ENCODE results near the gene CLEC18C. TPM values are rescaled to one million over a fixed set of nuclear protein-coding genes. Genes with fewer than 3 reads are reported as not detected.
"Not testable (repeated sequence)": the region's sequence is repeated elsewhere in the genome, so short reads cannot be mapped to it uniquely, and the experiment has no call there.

CLEC18C gene
- total and polyA plus RNA-seq, 10 donors, result 0.09 to 1.2 (median 0.49) TPM; not detected in 2

DNA sequence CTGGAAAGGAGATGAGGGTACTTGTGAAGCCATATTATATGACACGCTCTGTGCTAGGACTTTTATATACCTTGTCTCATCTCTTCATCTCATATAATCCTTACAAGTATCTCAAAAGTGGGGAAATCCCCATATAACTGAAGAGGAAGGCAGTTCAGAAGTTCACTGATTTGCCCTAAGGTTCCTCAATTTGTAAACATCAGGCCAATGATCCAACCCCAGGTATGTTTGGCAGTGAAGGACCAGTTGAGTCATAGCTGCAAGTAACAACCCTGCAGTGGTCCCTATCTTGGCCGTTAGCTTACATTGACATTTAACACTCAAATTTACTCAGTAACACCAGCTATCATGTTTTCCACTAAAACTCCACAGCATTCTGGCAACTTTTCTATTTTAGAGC, 45.0 kb downstream of the CLEC18C start:
- H3K9me3 ChIP-seq; DNase-seq; H3K4me1 ChIP-seq; H3K4me3 ChIP-seq; H3K27me3 ChIP-seq (replicated peaks in 1 of 7); H3K27ac ChIP-seq; intact Hi-C loops (cut with DNase I; ENCODE audit: low total_unique reads): not testable (repeated sequence)
- peaks cover 0 to 71% (median 12%) of the 10 kb centered on the region in 6 donors for H3K36me3 ChIP-seq
- 83 to 94% (median 89%) methylated on average over 2 of the region's 2 CpGs for WGBS, 5 donors

- WGBS, 5 donors, result 22 to 73% (median 53%) methylated on average over 1 to 2 of the region's 2 CpGs
- H3K4me3 ChIP-seq; H3K4me1 ChIP-seq; DNase-seq; intact Hi-C loops (cut with DNase I; ENCODE audit: low total_unique reads); H3K9me3 ChIP-seq; H3K27ac ChIP-seq; H3K27me3 ChIP-seq (replicated peaks in 1 of 7): not testable (repeated sequence)
- peaks cover 0 to 83% (median 22%) of the 10 kb centered on the region in 6 donors for H3K36me3 ChIP-seq
Measured at GRCh38 chr16:70222574-70222973, 49.0 kb downstream of the CLEC18C start.

GRCh38 chr16:70223216-70223615, 49.6 kb downstream of the CLEC18C start:
- H3K27me3 ChIP-seq (replicated peaks in 1 of 7); intact Hi-C loops (cut with DNase I; ENCODE audit: low total_unique reads); H3K9me3 ChIP-seq; DNase-seq; H3K4me1 ChIP-seq; H3K4me3 ChIP-seq; H3K27ac ChIP-seq: not testable (repeated sequence)
- H3K36me3 ChIP-seq, result peaks cover 0 to 86% (median 26%) of the 10 kb centered on the region in 6 donors
- WGBS, 5 donors, result 67 to 100% (median 83%) methylated on average over 1 of the region's 2 CpGs

- H3K4me1 ChIP-seq; DNase-seq; H3K27me3 ChIP-seq (replicated peaks in 1 of 7); H3K4me3 ChIP-seq; H3K27ac ChIP-seq; H3K9me3 ChIP-seq; intact Hi-C loops (cut with DNase I; ENCODE audit: low total_unique reads): not testable (repeated sequence)
- 68 to 88% (median 72%) methylated on average over 1 of the region's 3 CpGs for WGBS, 5 donors
- peaks cover 0 to 86% (median 27%) of the 10 kb centered on the region in 6 donors for H3K36me3 ChIP-seq
Measured at GRCh38 chr16:70223971-70224513, 50.5 kb downstream of the CLEC18C start.

DNA sequence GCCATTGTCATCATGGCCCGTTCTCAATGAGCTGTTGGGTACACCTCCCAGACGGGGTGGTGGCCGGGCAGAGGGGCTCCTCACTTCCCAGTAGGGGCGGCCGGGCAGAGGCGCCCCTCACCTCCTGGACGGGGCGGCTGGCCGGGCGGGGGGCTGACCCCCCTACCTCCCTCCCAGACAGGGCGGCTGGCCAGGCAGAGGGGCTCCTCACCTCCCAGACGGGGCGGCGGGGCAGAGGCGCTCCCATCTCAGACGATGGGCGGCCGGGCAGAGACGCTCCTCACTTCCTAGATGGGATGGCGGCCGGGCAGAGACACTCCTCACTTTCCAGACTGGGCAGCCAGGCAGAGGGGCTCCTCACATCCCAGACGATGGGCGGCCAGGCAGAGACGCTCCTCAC, 51.1 kb downstream of the CLEC18C start:
- H3K4me3 ChIP-seq; H3K27ac ChIP-seq; intact Hi-C loops (cut with DNase I; ENCODE audit: low total_unique reads); H3K4me1 ChIP-seq; DNase-seq; H3K9me3 ChIP-seq; H3K27me3 ChIP-seq (replicated peaks in 1 of 7): not testable (repeated sequence)
- 94 to 98% (median 96%) methylated on average over 9 to 20 of the region's 24 CpGs for WGBS, 5 donors
- peaks cover 0 to 85% (median 26%) of the 10 kb centered on the region in 6 donors for H3K36me3 ChIP-seq

DNA sequence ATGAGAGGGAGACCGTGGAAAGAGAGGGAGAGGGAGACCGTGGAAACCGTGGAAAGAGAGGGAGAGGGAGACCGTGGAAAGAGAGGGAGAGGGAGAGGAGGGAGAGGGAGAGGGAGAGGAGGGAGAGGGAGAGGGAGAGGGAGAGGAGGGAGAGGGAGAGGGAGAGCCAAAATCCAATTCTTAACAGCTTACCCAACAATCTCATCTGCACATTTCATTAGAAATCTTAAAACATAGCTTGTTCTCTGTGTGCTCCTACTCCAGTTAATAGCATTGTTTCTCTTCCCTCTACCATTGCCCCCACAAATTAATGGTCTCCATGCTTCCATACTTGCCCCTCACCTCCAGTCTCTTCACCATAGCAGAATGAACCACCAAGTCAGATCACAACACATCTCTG, 51.8 kb downstream of the CLEC18C start:
- H3K9me3 ChIP-seq; DNase-seq; H3K27me3 ChIP-seq (replicated peaks in 1 of 7); H3K4me3 ChIP-seq; H3K4me1 ChIP-seq; intact Hi-C loops (cut with DNase I; ENCODE audit: low total_unique reads); H3K27ac ChIP-seq: not testable (repeated sequence)
- 94 to 100% (median 96%) methylated on average over 3 to 4 of the region's 4 CpGs; no CpG with 5 or more reads in 1 of the 5 donors for WGBS, 5 donors
- peaks cover 0 to 83% (median 24%) of the 10 kb centered on the region in 6 donors for H3K36me3 ChIP-seq

GRCh38 chr16:70226024-70226423, 52.4 kb downstream of the CLEC18C start:
- peaks cover 0 to 87% (median 24%) of the 10 kb centered on the region in 6 donors for H3K36me3 ChIP-seq

GRCh38 chr16:70231831-70232230, 58.2 kb downstream of the CLEC18C start:
- H3K9me3 ChIP-seq; DNase-seq; H3K4me1 ChIP-seq; intact Hi-C loops (cut with DNase I; ENCODE audit: low total_unique reads); H3K27ac ChIP-seq; H3K4me3 ChIP-seq; H3K27me3 ChIP-seq (replicated peaks in 1 of 7): not testable (repeated sequence)
- H3K36me3 ChIP-seq, result peaks cover 4 to 92% (median 39%) of the 10 kb centered on the region in 6 donors
- WGBS, 5 donors, result 78 to 99% (median 83%) methylated on average over 2 to 3 of the region's 3 CpGs

More at GRCh38 chr16:70226024-70226423, 52.4 kb downstream of the CLEC18C start:
- H3K4me1 ChIP-seq; DNase-seq; H3K9me3 ChIP-seq; H3K27me3 ChIP-seq (replicated peaks in 1 of 7); intact Hi-C loops (cut with DNase I; ENCODE audit: low total_unique reads); H3K27ac ChIP-seq; H3K4me3 ChIP-seq: not testable (repeated sequence)

Small RNA genes lying within 50 kb of the gene (small RNA-seq; reads per million reads assigned to genes)
- 0 reads per million in 4 donors for gene AC009060.2

Other genes with a start within 250 kb of the CLEC18C start
- gene CLEC18A, start 222.5 kb upstream of the CLEC18C start, total RNA-seq, result 1 to 10 TPM in 5 of 7 donors, under 1 TPM in 2; 0.47 to 5.3 (median 1.7) TPM
- gene CLEC18A, start 222.5 kb upstream of the CLEC18C start, polyA plus RNA-seq, result 1 to 10 TPM in 2 of 3 donors, under 1 TPM in 1; 0.99 to 4.1 (median 1.3) TPM
- 10 to 100 TPM; 25.3 to 48.4 (median 33.5) TPM for gene PDPR, start 59.5 kb upstream of the CLEC18C start, total RNA-seq
- gene PDPR, start 59.5 kb upstream of the CLEC18C start, polyA plus RNA-seq, result 1 to 10 TPM; 4.6 to 9.4 (median 6.4) TPM
- gene EXOSC6, start 78.2 kb downstream of the CLEC18C start, total RNA-seq, result 10 to 100 TPM; 19.2 to 35.1 (median 24.8) TPM
- 10 to 100 TPM; 10.6 to 16.4 (median 11.6) TPM for gene EXOSC6, start 78.2 kb downstream of the CLEC18C start, polyA plus RNA-seq
- 10 to 100 TPM; 45.3 to 80.9 (median 52.8) TPM for gene AARS1, start 115.7 kb downstream of the CLEC18C start, total RNA-seq
- gene AARS1, start 115.7 kb downstream of the CLEC18C start, polyA plus RNA-seq, result 10 to 100 TPM; 15.4 to 27.1 (median 20.4) TPM
- 10 to 100 TPM; 22.3 to 35.3 (median 28.6) TPM for gene DDX19B, start 125.4 kb downstream of the CLEC18C start, total RNA-seq
- gene DDX19B, start 125.4 kb downstream of the CLEC18C start, polyA plus RNA-seq, result 10 to 100 TPM; 17.5 to 21.1 (median 18.7) TPM
- gene DDX19A, start 173.1 kb downstream of the CLEC18C start, total RNA-seq, result 10 to 100 TPM; 26.1 to 33.7 (median 29.7) TPM
- gene DDX19A, start 173.1 kb downstream of the CLEC18C start, polyA plus RNA-seq, result 10 to 100 TPM; 13.3 to 21.1 (median 14.3) TPM

Measured in spleen (tissue), 11 donors.